NCI-H2107 (cell line): ENCODE data around the gene BCL11B.

Experiments used
- DNase-seq: peaks from one replicate; lab custom pipeline; 2025; lab: John Stamatoyannopoulos, UW

The BCL11B gene

GRCh38 chr14:99119554-99120525, 152.2 kb downstream of the BCL11B start:
- DNase-seq = no peak
